HL-60 (cell line): ENCODE measurements around the gene PRR20G.
A peak's percentile ranks its signal among the peaks of the same experiment; 100 is the strongest.

Experiments
- DNase-seq, 2 experiments: peaks; one replicate each; pipeline ENCODE4 v3.0.0-alpha.2; 2010 to 2020; ENCODE audit warnings: low read depth in 1 of 2, low spot score in 1 of 2
- H3K27ac ChIP-seq: fragments of 250-450 bp; sonication (Bioruptor Pico); replicated peaks from 2 replicates; pipeline ENCODE4 v1.5.1; 2020; ENCODE audit warnings: mild to moderate bottlenecking, moderate library complexity
- H3K27me3 ChIP-seq: fragments of 250-450 bp; sonication (Bioruptor Pico); 2 replicates; pipeline ENCODE4 v1.5.1; 2021; ENCODE audit warnings: mild to moderate bottlenecking, moderate library complexity; ENCODE audit not compliant: insufficient read depth, poor library complexity, severe bottlenecking
- H3K4me3 ChIP-seq: replicated peaks from 2 replicates; pipeline ENCODE4 v1.5.1; 2011; ENCODE audit warnings: mild to moderate bottlenecking, control low read depth, low read length; ENCODE audit not compliant: insufficient read depth
- GABPA ChIP-seq: IDR thresholded peaks from 2 replicates; pipeline ENCODE4 v1.6.1; 2012; ENCODE audit warnings: low read depth
- POLR2AphosphoS5 ChIP-seq: IDR thresholded peaks from 2 replicates; pipeline ENCODE4 v1.6.1; 2012; ENCODE audit warnings: low read depth
- SPI1 ChIP-seq: IDR thresholded peaks from 2 replicates; pipeline ENCODE4 v1.6.1; 2012; ENCODE audit warnings: low read depth, mild to moderate bottlenecking, borderline replicate concordance
- TF ChIP-seq, protein P1 (sequence below): IDR thresholded peaks from one replicate; pipeline ENCODE4 v1.5.1; 2011; ENCODE audit warnings: low read length, control low read depth, inconsistent platforms; ENCODE audit not compliant: insufficient read depth
- TF ChIP-seq, protein P2 (sequence below): IDR thresholded peaks from 2 replicates; pipeline ENCODE4 v1.6.1; 2012; ENCODE audit warnings: low read depth; ENCODE audit not compliant: insufficient replicate concordance

PRR20G gene

GRCh38 chr3:127325629-127325961, 37.7 kb upstream of the PRR20G start:
- H3K27me3 ChIP-seq, result no peaks in the 10 kb centered on the region
- DNase-seq, result no peak
- no peak overlapping the region for H3K4me3 ChIP-seq
- H3K27ac ChIP-seq, result no peak overlapping the region
- no peak for TF ChIP-seq SPI1
- TF ChIP-seq, protein P1, sequence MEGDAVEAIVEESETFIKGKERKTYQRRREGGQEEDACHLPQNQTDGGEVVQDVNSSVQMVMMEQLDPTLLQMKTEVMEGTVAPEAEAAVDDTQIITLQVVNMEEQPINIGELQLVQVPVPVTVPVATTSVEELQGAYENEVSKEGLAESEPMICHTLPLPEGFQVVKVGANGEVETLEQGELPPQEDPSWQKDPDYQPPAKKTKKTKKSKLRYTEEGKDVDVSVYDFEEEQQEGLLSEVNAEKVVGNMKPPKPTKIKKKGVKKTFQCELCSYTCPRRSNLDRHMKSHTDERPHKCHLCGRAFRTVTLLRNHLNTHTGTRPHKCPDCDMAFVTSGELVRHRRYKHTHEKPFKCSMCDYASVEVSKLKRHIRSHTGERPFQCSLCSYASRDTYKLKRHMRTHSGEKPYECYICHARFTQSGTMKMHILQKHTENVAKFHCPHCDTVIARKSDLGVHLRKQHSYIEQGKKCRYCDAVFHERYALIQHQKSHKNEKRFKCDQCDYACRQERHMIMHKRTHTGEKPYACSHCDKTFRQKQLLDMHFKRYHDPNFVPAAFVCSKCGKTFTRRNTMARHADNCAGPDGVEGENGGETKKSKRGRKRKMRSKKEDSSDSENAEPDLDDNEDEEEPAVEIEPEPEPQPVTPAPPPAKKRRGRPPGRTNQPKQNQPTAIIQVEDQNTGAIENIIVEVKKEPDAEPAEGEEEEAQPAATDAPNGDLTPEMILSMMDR, result no peak
- TF ChIP-seq GABPA, result no peak
- no peak for TF ChIP-seq POLR2AphosphoS5
- TF ChIP-seq, protein P2, sequence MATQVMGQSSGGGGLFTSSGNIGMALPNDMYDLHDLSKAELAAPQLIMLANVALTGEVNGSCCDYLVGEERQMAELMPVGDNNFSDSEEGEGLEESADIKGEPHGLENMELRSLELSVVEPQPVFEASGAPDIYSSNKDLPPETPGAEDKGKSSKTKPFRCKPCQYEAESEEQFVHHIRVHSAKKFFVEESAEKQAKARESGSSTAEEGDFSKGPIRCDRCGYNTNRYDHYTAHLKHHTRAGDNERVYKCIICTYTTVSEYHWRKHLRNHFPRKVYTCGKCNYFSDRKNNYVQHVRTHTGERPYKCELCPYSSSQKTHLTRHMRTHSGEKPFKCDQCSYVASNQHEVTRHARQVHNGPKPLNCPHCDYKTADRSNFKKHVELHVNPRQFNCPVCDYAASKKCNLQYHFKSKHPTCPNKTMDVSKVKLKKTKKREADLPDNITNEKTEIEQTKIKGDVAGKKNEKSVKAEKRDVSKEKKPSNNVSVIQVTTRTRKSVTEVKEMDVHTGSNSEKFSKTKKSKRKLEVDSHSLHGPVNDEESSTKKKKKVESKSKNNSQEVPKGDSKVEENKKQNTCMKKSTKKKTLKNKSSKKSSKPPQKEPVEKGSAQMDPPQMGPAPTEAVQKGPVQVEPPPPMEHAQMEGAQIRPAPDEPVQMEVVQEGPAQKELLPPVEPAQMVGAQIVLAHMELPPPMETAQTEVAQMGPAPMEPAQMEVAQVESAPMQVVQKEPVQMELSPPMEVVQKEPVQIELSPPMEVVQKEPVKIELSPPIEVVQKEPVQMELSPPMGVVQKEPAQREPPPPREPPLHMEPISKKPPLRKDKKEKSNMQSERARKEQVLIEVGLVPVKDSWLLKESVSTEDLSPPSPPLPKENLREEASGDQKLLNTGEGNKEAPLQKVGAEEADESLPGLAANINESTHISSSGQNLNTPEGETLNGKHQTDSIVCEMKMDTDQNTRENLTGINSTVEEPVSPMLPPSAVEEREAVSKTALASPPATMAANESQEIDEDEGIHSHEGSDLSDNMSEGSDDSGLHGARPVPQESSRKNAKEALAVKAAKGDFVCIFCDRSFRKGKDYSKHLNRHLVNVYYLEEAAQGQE, result no peak

- no peak for TF ChIP-seq GABPA
- TF ChIP-seq, protein P2, result peak; percentile 88
- no peak for TF ChIP-seq SPI1
- no peak for DNase-seq
- Histone ChIP-seq H3K27ac (no peak overlapping the region), H3K27me3 (no peaks in the 10 kb centered on the region), H3K4me3 (no peak overlapping the region)
Measured at GRCh38 chr3:127324913-127325628, 37.2 kb upstream of the PRR20G start.

- TF ChIP-seq, protein P2, result no peak
- TF ChIP-seq POLR2AphosphoS5 (no peak), SPI1 (no peak), GABPA (no peak)
- TF ChIP-seq, protein P1, result no peak
- no peak overlapping the region for H3K27ac ChIP-seq
- no peaks in the 10 kb centered on the region for H3K27me3 ChIP-seq
- no peak for DNase-seq
- H3K4me3 ChIP-seq, result no peak overlapping the region
Measured at GRCh38 chr3:127324076-127324475, 36.2 kb upstream of the PRR20G start.
